ENCODE data around the gene KCND3. TPM values are rescaled to one million over a fixed set of nuclear protein-coding genes. Genes with fewer than 3 reads are reported as not detected.

KCND3 gene
- polyA plus RNA-seq, 3 donors, result not detected

GRCh38 chr1:111725192-111725591, 264.3 kb downstream of the KCND3 start:
- TF ChIP-seq CTCF (IDR thresholded peaks at IDR 0.05), result no peak
- H3K36me3 Mint-ChIP-seq, result peaks cover 15% of the 10 kb centered on the region in 2 donors
- no peaks in the 10 kb centered on the region for H3K9me3 Mint-ChIP-seq
- Histone ChIP-seq H3K9ac (ENCODE audit: insufficient read depth, low read length, poor library complexity, severe bottlenecking) (no peak overlapping the region), H3K4me2 (replicated peaks; ENCODE audit: extremely low read depth, low read length, poor library complexity, severe bottlenecking) (no peak overlapping the region), H3K4me3 (replicated peaks in 1 of 3; ENCODE audit: low read depth in 2 of 3, low read length in 3 of 3) (no peak overlapping the region), H3K9me3 (replicated peaks in 1 of 2; ENCODE audit: control insufficient read depth in 1 of 2, insufficient read depth in 1 of 2, low read length in 2 of 2) (no peaks in the 10 kb centered on the region), H3K27ac (ENCODE audit: low read depth in 1 of 2, low read length in 2 of 2) (no peak overlapping the region), H3K4me1 (ENCODE audit: control insufficient read depth in 1 of 2, insufficient read depth in 2 of 2, low read length in 2 of 2) (peaks cover 5 to 18% of the 10 kb centered on the region in 2 donors), H2AFZ (ENCODE audit: insufficient read depth, low read depth, low read length, poor library complexity, severe bottlenecking) (no peak overlapping the region), H3K79me2 (ENCODE audit: insufficient read depth, low read length) (no peaks in the 10 kb centered on the region), H4K20me1 (ENCODE audit: insufficient read depth, low read length) (peaks cover 21% of the 10 kb centered on the region), H3K27me3 (ENCODE audit: control insufficient read depth in 2 of 2, insufficient read depth in 2 of 2, low read length in 2 of 2) (no peaks in the 10 kb centered on the region), H3K36me3 (replicated peaks in 1 of 2; ENCODE audit: control insufficient read depth in 1 of 2, insufficient read depth in 2 of 2, low read length in 2 of 2) (peaks cover 3 to 11% of the 10 kb centered on the region in 2 donors)
- intact Hi-C loops (cut with micrococcal nuclease), result no loop called here
- peaks cover 0 to 5% (median 1%) of the 10 kb centered on the region in 3 donors for H3K27me3 Mint-ChIP-seq (ENCODE audit: low read depth in 3 of 3)
- no peak overlapping the region for H3K4me3 Mint-ChIP-seq
- DNase-seq, result no peak
- 78% methylated on average over 1 of the region's 5 CpGs for WGBS (ENCODE audit: insufficient coverage)
- no peak overlapping the region for H3K27ac Mint-ChIP-seq
- peaks cover 25% of the 10 kb centered on the region for H3K4me1 Mint-ChIP-seq

- Histone ChIP-seq H3K79me2 (ENCODE audit: insufficient read depth, low read length) (no peaks in the 10 kb centered on the region), H3K4me3 (replicated peaks in 1 of 3; ENCODE audit: low read depth in 2 of 3, low read length in 3 of 3) (no peak overlapping the region), H3K4me1 (ENCODE audit: control insufficient read depth in 1 of 2, insufficient read depth in 2 of 2, low read length in 2 of 2) (peaks cover 12 to 26% of the 10 kb centered on the region in 2 donors), H3K4me2 (replicated peaks; ENCODE audit: extremely low read depth, low read length, poor library complexity, severe bottlenecking) (no peak overlapping the region), H3K27me3 (ENCODE audit: control insufficient read depth in 2 of 2, insufficient read depth in 2 of 2, low read length in 2 of 2) (no peaks in the 10 kb centered on the region), H3K27ac (ENCODE audit: low read depth in 1 of 2, low read length in 2 of 2) (no peak overlapping the region), H4K20me1 (ENCODE audit: insufficient read depth, low read length) (peaks cover 26% of the 10 kb centered on the region), H3K9ac (ENCODE audit: insufficient read depth, low read length, poor library complexity, severe bottlenecking) (no peak overlapping the region), H2AFZ (ENCODE audit: insufficient read depth, low read depth, low read length, poor library complexity, severe bottlenecking) (no peak overlapping the region), H3K9me3 (replicated peaks in 1 of 2; ENCODE audit: control insufficient read depth in 1 of 2, insufficient read depth in 1 of 2, low read length in 2 of 2) (no peaks in the 10 kb centered on the region), H3K36me3 (replicated peaks in 1 of 2; ENCODE audit: control insufficient read depth in 1 of 2, insufficient read depth in 2 of 2, low read length in 2 of 2) (peaks cover 3 to 11% of the 10 kb centered on the region in 2 donors)
- Mint-ChIP-seq H3K4me1 (peaks cover 31% of the 10 kb centered on the region), H3K27me3 (ENCODE audit: low read depth in 3 of 3) (peaks cover 0 to 5% (median 1%) of the 10 kb centered on the region in 3 donors), H3K9me3 (no peaks in the 10 kb centered on the region), H3K27ac (peak overlapping the region in 1 of 7 donors; percentile 14), H3K36me3 (peaks cover 13 to 14% of the 10 kb centered on the region in 2 donors), H3K4me3 (no peak overlapping the region)
- no peak for DNase-seq
- TF ChIP-seq CTCF (IDR thresholded peaks at IDR 0.05), result no peak
- intact Hi-C loops (cut with micrococcal nuclease), result no loop called here
- no CpG with 5 or more reads among the region's 1 CpG for WGBS (ENCODE audit: insufficient coverage)
Measured at GRCh38 chr1:111723871-111724270, 265.6 kb downstream of the KCND3 start.

All from CD14-positive monocyte (primary cell).